Astrocyte of the spinal cord (primary cell): ENCODE measurements around the gene ZDHHC1.
A peak's percentile ranks its signal among the peaks of the same experiment; 100 is the strongest.
"Not testable (repeated sequence)": the region's sequence is repeated elsewhere in the genome, so short reads cannot be mapped to it uniquely, and the experiment has no call there.

Experiments
- DNase-seq: peaks from one replicate; pipeline ENCODE4 v3.0.0; 2011; ENCODE audit warnings: low read depth, low spot score
- H3K4me3 ChIP-seq: 2 replicates; pipeline ENCODE4 v1.5.1; 2011; ENCODE audit warnings: low read depth, mild to moderate bottlenecking, low read length, moderate library complexity
- in situ Hi-C: cut with HindIII; loops from 2 replicates; pipeline ENCODE4 v1.10.0; 2017; ENCODE audit warnings: low sequenced_read_pairs
- TF ChIP-seq, protein P1 (sequence below): IDR thresholded peaks from 2 replicates; pipeline ENCODE4 v1.5.1; 2012; ENCODE audit warnings: low read depth, mild to moderate bottlenecking, low read length, inconsistent platforms

The ZDHHC1 gene

DNA sequence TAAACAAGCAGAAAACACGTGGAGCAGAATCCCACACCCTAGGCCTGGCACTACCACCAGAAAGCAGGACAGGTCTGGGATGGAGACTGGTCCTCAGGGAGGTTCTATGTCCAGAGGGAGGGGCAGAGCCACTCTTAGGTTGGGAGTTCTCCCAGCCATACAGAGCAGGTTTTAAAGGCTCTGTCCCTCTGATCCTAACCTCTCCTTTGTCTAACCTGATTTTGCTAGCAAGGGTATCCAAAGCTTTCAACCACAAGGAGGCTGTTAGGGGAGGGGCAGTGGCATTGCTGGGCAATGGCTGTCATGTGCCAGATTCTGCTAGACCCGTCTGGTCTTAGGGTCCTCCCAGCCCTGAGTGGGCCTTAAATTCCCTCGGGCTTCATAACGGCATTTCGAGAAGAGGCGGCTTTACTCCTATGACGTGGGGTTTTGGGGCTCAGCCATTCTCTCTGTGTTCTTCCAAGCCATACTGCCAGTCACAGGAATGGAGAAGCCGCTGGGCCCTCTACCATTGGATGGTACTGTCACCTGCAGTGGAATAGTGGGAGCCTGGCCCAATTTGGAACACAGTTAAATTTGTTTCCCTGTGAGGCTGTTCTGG, 28.7 kb downstream of the ZDHHC1 start:
- in situ Hi-C loops: no loop called here
- DNase-seq: no peak
- TF ChIP-seq, protein P1, sequence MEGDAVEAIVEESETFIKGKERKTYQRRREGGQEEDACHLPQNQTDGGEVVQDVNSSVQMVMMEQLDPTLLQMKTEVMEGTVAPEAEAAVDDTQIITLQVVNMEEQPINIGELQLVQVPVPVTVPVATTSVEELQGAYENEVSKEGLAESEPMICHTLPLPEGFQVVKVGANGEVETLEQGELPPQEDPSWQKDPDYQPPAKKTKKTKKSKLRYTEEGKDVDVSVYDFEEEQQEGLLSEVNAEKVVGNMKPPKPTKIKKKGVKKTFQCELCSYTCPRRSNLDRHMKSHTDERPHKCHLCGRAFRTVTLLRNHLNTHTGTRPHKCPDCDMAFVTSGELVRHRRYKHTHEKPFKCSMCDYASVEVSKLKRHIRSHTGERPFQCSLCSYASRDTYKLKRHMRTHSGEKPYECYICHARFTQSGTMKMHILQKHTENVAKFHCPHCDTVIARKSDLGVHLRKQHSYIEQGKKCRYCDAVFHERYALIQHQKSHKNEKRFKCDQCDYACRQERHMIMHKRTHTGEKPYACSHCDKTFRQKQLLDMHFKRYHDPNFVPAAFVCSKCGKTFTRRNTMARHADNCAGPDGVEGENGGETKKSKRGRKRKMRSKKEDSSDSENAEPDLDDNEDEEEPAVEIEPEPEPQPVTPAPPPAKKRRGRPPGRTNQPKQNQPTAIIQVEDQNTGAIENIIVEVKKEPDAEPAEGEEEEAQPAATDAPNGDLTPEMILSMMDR: no peak
- no peak overlapping the region for H3K4me3 ChIP-seq

DNA sequence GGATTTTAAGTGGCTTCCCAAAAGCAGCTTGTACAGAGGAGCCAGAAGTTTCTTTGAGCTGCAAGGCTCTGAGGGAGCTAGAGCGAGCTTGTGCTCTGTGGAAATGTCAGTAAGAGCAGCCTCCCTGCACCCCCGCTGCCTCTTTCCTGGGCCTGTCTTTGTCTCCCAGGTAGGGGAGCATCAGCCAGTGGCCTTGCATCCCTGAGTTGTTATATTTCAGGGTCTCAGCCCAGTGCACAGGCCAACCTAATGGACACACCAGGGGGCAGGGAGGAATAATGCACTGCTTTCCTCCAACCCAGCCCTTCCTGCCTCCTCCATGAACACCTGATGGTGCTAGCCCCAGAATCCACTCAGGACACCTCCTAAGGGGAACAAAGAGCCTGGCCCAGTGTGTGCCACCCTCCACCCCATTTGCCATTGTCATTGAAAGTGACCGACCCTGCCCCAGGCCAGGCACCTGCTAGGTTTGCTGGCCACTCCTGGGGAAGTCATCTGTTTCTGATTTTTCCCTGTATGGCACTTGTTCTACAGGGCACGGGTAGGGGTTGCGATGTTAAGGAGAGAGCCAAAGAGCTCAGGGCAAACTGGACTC, 29.3 kb downstream of the ZDHHC1 start:
- TF ChIP-seq, protein P1: no peak
- no peak overlapping the region for H3K4me3 ChIP-seq
- in situ Hi-C loops: no loop called here
- no peak for DNase-seq

DNA sequence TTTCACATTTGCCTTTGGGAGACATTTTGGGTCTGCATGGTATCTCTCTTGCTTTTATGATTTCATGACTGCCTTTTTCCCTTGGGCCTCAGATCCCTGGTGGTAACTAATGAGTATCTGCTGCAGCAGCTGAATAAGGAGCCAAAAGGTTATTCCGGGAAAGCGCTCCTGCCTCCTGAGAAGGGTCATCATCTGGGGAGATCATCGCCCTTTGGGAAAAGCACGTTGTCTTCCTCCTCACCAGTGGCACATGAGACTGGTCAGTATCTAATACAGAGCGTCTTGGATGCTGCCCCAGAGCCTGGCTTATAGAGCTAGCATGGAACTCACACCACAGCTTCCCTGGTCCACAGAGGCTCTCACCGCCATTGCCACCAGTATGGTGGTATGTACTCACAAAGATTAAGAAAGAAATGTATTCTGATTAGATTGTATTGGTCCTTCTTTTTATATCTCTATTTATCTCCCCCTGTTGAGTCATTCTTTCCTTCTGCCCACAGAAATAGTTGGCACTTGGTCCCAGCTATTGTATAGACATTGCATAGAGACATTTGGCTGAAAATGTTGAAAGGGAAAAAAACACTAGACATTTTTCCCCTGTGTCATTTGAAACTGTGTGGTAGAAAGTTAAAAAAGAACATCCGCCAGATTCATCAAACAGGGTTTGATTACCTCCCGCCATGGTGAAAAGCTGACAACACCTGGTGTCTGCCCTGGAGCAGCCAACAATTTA, 31.3 kb downstream of the ZDHHC1 start:
- no peak overlapping the region for H3K4me3 ChIP-seq
- DNase-seq: no peak
- TF ChIP-seq, protein P1: no peak
- in situ Hi-C loops: no loop called here

DNA sequence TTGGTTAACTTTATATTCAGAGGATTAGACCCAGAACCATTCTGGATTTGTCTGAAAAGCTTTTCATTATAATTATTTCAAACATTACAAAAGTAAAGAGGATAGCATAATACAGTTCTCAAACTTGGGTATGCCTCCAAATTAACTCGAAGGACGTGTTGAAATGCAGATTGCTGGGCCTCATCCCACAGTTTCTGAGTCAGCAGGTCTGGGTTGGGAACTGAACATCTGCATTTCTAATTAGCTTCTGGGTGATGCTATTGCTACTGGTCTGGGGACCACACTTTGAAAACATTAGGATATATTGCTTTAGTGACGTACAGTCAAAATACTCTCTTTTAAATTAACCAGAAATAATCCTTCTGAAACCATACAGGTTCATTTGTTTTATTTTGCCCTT, 33.0 kb downstream of the ZDHHC1 start:
- in situ Hi-C loops: no loop called here
- DNase-seq: no peak
- TF ChIP-seq, protein P1: no peak
- no peak overlapping the region for H3K4me3 ChIP-seq

DNA sequence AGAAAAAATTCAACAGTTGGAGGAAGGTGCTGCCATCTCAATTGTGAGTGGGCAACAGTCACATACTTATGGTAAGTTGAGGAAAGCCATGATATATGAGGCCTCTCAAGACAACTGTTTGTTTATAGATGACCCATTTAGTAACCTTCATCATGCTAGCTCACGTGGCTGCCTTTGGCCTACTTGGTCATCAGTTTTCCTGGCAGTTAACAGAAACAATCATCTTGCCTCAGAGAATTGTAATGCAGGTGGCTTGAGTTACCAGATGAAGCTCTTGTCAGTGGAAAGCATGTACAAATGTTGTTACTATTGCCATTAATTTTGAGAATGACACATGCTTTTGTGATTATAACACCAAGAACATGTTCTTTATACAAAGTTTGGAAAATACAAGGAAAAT, 37.6 kb downstream of the ZDHHC1 start:
- no peak for DNase-seq
- in situ Hi-C loops: no loop called here
- no peak overlapping the region for H3K4me3 ChIP-seq
- TF ChIP-seq, protein P1: no peak

DNA sequence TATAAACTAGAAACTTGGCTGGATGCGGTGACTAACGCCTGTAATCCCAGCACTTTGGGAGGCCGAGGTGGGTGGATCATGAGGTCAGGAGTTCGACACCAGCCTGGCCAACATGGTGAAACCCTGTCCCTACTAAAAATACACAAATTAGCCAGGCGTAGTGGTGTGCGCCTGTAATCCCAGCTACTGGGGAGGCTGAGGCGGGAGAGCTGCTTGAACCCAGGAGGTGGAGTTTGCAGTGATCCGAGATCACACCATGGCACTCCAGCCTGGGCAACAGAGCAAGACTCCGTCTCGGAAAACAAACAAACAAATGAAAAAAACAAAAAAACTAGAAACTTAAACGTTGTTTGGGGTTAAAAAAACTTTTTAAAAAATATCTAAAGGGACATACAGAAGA, 40.3 kb downstream of the ZDHHC1 start:
- in situ Hi-C loops, H3K4me3 ChIP-seq, DNase-seq: not testable (repeated sequence)

DNA sequence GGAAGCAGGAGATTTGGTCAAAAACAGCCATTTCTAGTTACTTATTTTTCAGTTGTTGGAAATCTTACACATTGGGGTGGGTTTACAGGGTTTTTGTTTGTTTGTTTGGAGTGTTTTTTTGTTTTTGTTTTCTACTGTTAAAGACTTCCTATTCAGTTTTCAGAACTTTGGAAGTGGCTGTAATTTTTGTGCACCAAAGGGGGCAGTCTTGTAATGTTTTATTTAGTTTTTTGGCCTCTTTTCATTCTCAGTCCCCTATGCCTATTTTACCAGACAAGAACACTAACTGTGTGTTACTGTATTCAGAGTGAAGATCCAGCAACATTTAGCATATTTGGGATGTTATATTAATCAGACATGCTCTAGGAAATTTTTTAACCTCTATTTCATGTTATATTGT, 43.6 kb downstream of the ZDHHC1 start:
- TF ChIP-seq, protein P1: peak; percentile 43
- peak; percentile 34 for DNase-seq
- H3K4me3 ChIP-seq: no peak overlapping the region
- in situ Hi-C loops: no loop called here
